ENCODE results near the gene MRPS22. TPM values are rescaled to one million over a fixed set of nuclear protein-coding genes. Genes with fewer than 3 reads are reported as not detected.

MRPS22 gene
- total and polyA plus RNA-seq, 2 of the 13 experiments (the other 11 are each of a cell fraction or from before 2014, with no cell fraction given), result 52.7 to 113 TPM

GRCh38 chr3:139388821-139389551, 45.2 kb downstream of the MRPS22 start (continued):
- TF ChIP-seq ZHX2 (IDR thresholded peaks at IDR 0.05; ENCODE audit: low read depth), result no peak
- no peak for TF ChIP-seq ZHX2 (CRISPR knock-in tag; IDR thresholded peaks at IDR 0.05; ENCODE audit: borderline replicate concordance)
- TF ChIP-seq ETV5 (CRISPR knock-in tag; IDR thresholded peaks at IDR 0.05; ENCODE audit: borderline replicate concordance), result no peak
- TF ChIP-seq, protein P1, sequence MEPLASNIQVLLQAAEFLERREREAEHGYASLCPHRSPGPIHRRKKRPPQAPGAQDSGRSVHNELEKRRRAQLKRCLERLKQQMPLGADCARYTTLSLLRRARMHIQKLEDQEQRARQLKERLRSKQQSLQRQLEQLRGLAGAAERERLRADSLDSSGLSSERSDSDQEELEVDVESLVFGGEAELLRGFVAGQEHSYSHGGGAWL (CRISPR knock-in tag; IDR thresholded peaks at IDR 0.05), result peak; percentile 51; the same call in 1 of the 2 replicates
- TF ChIP-seq IRF2 (CRISPR knock-in tag; IDR thresholded peaks at IDR 0.05), result no peak
- TF ChIP-seq ZNF747 (CRISPR knock-in tag; IDR thresholded peaks at IDR 0.05; ENCODE audit: borderline replicate concordance), result no peak
- TF ChIP-seq KLF16 (CRISPR knock-in tag; IDR thresholded peaks at IDR 0.05), result no peak
- TF ChIP-seq, protein P2, sequence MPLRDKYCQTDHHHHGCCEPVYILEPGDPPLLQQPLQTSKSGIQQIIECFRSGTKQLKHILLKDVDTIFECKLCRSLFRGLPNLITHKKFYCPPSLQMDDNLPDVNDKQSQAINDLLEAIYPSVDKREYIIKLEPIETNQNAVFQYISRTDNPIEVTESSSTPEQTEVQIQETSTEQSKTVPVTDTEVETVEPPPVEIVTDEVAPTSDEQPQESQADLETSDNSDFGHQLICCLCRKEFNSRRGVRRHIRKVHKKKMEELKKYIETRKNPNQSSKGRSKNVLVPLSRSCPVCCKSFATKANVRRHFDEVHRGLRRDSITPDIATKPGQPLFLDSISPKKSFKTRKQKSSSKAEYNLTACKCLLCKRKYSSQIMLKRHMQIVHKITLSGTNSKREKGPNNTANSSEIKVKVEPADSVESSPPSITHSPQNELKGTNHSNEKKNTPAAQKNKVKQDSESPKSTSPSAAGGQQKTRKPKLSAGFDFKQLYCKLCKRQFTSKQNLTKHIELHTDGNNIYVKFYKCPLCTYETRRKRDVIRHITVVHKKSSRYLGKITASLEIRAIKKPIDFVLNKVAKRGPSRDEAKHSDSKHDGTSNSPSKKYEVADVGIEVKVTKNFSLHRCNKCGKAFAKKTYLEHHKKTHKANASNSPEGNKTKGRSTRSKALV (CRISPR knock-in tag; IDR thresholded peaks at IDR 0.05), result no peak
- no peak for TF ChIP-seq EZH2 (conservative IDR thresholded peaks at IDR 0.05; ENCODE audit: low read depth, low read length)
- TF ChIP-seq, protein P3, sequence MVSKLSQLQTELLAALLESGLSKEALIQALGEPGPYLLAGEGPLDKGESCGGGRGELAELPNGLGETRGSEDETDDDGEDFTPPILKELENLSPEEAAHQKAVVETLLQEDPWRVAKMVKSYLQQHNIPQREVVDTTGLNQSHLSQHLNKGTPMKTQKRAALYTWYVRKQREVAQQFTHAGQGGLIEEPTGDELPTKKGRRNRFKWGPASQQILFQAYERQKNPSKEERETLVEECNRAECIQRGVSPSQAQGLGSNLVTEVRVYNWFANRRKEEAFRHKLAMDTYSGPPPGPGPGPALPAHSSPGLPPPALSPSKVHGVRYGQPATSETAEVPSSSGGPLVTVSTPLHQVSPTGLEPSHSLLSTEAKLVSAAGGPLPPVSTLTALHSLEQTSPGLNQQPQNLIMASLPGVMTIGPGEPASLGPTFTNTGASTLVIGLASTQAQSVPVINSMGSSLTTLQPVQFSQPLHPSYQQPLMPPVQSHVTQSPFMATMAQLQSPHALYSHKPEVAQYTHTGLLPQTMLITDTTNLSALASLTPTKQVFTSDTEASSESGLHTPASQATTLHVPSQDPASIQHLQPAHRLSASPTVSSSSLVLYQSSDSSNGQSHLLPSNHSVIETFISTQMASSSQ (IDR thresholded peaks at IDR 0.05; ENCODE audit: low read depth), result no peak
- TF ChIP-seq, protein P3 (CRISPR knock-in tag; IDR thresholded peaks at IDR 0.05; ENCODE audit: borderline replicate concordance), result no peak
- TF ChIP-seq MEF2D (CRISPR knock-in tag; IDR thresholded peaks at IDR 0.05), result no peak
- TF ChIP-seq ZSCAN21 (CRISPR knock-in tag; IDR thresholded peaks at IDR 0.05; ENCODE audit: borderline replicate concordance), result no peak
- TF ChIP-seq ZNF235 (CRISPR knock-in tag; IDR thresholded peaks at IDR 0.05; ENCODE audit: borderline replicate concordance), result 0 out of 2 replicates have a peak, but pooled peaks have one; percentile 54
- TF ChIP-seq ZNF44 (CRISPR knock-in tag; IDR thresholded peaks at IDR 0.05), result no peak
- TF ChIP-seq, protein P4, sequence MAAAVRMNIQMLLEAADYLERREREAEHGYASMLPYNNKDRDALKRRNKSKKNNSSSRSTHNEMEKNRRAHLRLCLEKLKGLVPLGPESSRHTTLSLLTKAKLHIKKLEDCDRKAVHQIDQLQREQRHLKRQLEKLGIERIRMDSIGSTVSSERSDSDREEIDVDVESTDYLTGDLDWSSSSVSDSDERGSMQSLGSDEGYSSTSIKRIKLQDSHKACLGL (CRISPR knock-in tag; IDR thresholded peaks at IDR 0.05), result no peak

Measured in HepG2 (cell line).